Stimulated activated CD8-positive, alpha-beta memory T cell treated with anti-CD3 and anti-CD28 coated beads, Interleukin-7, amount 100 ng/mL, for 48 hours (primary cell): Measurements from ENCODE around the gene PLEKHB2.
"Not testable (repeated sequence)": the region's sequence is repeated elsewhere in the genome, so short reads cannot be mapped to it uniquely, and the experiment has no call there.

Source experiments
- DNase-seq, 2 donors: peaks; one replicate each; pipeline ENCODE4 v3.0.0-alpha.2; 2020; ENCODE audit warnings: low read depth in 1 of 2; ENCODE audit errors: extremely low read depth in 1 of 2

The PLEKHB2 gene

GRCh38 chr2:131093696-131094462 lies 11.3 kb upstream of the PLEKHB2 start:
- peak in 1 of 2 donors; percentile 53 for DNase-seq

- DNase-seq, result no peak
Observed at GRCh38 chr2:131094463-131095281, 10.5 kb upstream of the PLEKHB2 start.

- no peak for DNase-seq
Observed at GRCh38 chr2:131103165-131103564, 2.0 kb upstream of the PLEKHB2 start.

- peak; percentile 13 to 18 for DNase-seq
Observed at GRCh38 chr2:131104487-131105155, 515 bp upstream of the PLEKHB2 start.

- peak; percentile 13 to 50 for DNase-seq
Observed at GRCh38 chr2:131105950-131106801, 1.0 kb downstream of the PLEKHB2 start.

- DNase-seq, result no peak
Observed at GRCh38 chr2:131112529-131112928, 7.4 kb downstream of the PLEKHB2 start.

- no peak for DNase-seq
Observed at GRCh38 chr2:131113566-131114227, 8.6 kb downstream of the PLEKHB2 start.

GRCh38 chr2:131114950-131115349 lies 9.8 kb downstream of the PLEKHB2 start:
- DNase-seq, result not testable (repeated sequence)

- DNase-seq, result no peak
Observed at GRCh38 chr2:131115752-131116151, 10.6 kb downstream of the PLEKHB2 start.

- DNase-seq, result no peak
Observed at GRCh38 chr2:131120815-131121317, 15.7 kb downstream of the PLEKHB2 start.

GRCh38 chr2:131121464-131121863 lies 16.3 kb downstream of the PLEKHB2 start:
- no peak for DNase-seq

GRCh38 chr2:131122496-131122895 lies 17.4 kb downstream of the PLEKHB2 start:
- DNase-seq, result no peak

GRCh38 chr2:131123192-131123591 lies 18.1 kb downstream of the PLEKHB2 start:
- no peak for DNase-seq

GRCh38 chr2:131125195-131125757 lies 20.1 kb downstream of the PLEKHB2 start:
- no peak for DNase-seq

- no peak for DNase-seq
Observed at GRCh38 chr2:131126436-131126835, 21.3 kb downstream of the PLEKHB2 start.

- DNase-seq, result no peak
Observed at GRCh38 chr2:131127076-131127475, 21.9 kb downstream of the PLEKHB2 start.

- DNase-seq, result no peak
Observed at GRCh38 chr2:131127981-131128380, 22.8 kb downstream of the PLEKHB2 start.

- DNase-seq, result no peak
Observed at GRCh38 chr2:131130298-131130596, 25.1 kb downstream of the PLEKHB2 start.

- no peak for DNase-seq
Observed at GRCh38 chr2:131132729-131133128, 27.6 kb downstream of the PLEKHB2 start.

- DNase-seq, result no peak
Observed at GRCh38 chr2:131140581-131140980, 35.4 kb downstream of the PLEKHB2 start.
